Stimulated activated naive CD4-positive, alpha-beta T cell (primary cell): Measurements from ENCODE around the gene GRK1.

Experiments
- DNase-seq, 6 experiments: peaks; one replicate each; lab custom pipeline; 2025; lab: John Stamatoyannopoulos, UW

Gene GRK1

DNA sequence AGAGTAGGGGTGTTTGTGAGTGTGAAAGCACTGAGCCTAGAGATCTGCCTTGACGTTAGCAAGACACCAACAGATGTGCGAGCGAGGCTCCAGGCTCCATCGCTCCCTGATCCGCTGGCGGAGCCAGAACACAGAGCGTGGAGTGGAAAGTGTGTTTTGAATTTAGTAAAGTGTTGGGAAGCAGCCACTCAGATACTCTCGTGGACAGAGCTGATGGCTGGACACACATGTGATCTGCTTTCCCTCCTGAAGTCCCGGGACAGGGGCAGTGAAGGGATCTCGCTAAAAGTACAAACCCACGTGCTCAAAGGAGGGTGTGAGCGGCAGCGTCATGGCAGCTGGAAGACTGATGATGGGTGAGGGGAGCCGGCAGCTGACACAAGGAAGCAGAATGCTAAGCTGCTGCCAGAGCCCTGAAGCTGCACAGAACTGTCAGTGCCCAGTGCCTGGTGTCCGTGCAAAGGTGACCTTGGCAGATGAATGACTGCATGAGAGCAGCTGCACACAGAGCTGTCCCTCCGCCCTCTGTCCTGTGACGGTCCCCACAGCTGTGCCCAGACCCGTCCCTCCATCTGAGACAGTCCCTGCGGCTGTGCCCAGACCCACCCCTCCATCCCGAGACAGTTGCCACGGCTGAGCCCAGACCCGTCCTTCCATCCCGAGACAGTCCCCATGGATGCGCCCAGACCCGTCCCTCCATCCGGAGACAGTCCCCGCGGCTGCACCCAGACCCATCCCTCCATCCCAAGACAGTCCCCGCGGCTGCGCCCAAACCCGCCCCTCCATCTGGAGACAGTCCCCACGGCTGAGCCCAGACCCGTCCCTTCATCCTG is 62.4 kb downstream of the GRK1 start:
- no peak for DNase-seq

DNA sequence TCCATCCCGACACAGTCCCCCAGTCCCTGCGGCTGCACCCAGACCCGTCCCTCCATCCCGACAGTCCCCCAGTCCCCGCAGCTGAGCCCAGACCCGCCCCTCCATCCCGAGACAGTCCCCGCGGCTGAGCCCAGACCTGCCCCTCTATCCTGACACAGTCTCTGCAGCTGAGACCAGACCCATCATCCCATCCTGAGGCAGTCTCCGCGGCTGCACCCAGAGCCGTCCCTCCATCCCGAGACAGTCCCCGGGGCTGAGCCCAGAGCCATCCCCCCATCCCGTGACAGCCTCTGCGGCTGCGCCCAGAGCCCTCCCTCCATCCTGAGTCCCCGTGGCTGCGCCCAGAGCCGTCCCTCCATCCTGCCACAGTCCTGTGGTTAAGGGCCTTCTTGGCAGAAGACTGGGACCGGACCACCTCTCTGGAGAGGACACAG is 63.3 kb downstream of the GRK1 start:
- no peak for DNase-seq

DNA sequence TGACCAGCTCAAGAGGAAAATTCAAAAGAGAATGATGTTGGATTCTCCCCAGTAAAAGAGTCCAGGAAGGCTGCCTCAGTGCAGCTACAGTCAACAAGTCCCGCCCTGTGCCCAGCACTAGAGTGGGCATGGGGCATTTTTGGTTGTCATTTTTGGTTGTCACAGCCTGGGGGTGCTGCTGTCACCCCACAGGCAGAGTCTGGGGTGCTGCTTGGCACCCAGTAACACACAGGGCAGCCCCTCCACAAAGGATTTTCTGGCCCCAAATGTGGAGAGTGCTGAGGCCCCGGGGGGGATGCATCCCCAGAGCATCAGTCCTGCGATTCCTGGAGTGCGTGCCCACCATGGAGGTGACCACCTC is 63.8 kb downstream of the GRK1 start:
- DNase-seq = no peak

DNA sequence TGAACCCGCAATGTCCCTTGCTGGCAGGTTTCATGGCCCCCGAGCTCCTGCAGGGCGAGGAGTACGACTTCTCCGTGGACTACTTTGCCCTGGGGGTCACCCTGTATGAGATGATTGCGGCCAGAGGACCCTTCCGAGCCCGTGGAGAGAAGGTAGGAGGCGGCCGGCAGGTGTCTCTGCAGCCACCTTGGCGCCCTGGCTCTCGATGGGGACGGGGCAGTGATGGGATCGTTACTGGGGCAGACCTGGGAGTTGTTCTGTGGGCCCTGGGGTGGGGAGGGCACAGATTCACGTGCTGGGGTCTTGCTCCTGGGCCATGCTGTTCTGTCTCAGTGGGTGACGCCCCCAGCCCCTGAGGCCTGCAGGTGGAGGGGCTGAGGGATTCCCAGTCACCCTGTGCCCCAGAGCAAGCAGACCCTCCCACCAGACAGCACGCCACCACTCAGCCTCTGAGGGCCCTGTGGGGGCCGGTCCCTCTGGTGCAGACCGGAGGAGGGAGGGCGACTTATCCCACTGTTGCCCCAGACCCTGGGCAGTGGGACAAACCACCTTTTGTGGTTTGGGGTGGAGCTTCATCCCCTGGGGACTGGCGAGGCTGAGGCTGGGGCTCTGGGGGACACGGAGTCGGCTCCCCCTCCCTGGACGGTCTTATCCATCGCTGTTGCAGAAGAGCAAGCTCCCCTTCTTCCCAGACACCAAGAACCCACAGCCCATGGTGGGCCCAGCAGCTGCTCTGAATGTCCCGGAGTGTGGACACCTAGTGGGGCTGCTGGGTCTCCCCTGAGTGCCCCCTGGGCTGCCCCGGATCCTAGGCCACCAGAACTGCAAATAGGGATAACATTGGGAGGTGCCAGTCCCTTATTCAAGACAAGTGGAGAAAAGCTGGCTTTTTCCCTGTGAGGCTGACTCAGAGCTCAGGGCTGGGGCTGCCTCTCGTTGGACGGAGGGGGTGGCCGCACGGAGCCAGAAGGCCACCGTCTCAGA is 64.5 kb downstream of the GRK1 start:
- no peak for DNase-seq

GRCh38 chr13:113732176-113732960 is 65.3 kb downstream of the GRK1 start:
- no peak for DNase-seq

GRCh38 chr13:113732961-113733950 is 66.2 kb downstream of the GRK1 start:
- no peak for DNase-seq

DNA sequence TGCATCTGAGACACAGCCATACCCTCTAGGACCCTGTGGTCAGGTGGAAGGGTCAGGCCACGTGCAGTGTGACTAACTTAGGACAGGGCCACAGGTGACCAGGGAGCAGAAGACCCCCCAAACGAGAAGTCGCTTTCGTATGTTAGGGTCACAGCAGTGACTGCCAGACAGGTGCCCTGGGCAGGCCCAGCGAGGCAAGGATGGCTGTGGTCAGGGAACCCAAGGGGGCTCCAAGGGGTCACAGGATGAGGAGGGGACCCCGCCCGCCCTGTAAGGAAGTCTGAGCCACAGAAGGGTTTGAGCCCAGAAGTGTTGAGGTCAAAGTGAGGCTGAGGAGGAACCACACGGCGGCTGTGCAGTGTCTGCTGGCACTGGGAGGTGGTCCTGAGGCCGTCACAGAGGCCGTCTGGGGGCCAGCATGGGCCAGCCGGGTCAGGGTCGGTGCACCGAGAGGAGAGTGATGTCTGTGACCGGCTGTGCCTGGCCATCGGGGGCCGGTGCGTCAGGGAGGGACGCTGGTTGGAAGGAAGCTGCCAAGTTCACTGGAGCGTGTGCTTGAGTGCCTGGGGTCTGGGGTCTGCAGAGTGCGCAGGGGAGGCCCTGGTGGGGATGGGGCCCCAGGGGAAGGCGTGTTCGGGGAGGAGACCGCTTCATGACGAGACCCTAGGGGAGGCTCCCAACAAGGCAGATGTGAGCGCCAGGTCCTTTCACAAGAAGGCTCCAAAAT is 67.2 kb downstream of the GRK1 start:
- no peak for DNase-seq

GRCh38 chr13:113734826-113735125 is 67.8 kb downstream of the GRK1 start:
- DNase-seq = no peak

GRCh38 chr13:113735194-113735593 is 68.2 kb downstream of the GRK1 start:
- no peak for DNase-seq

DNA sequence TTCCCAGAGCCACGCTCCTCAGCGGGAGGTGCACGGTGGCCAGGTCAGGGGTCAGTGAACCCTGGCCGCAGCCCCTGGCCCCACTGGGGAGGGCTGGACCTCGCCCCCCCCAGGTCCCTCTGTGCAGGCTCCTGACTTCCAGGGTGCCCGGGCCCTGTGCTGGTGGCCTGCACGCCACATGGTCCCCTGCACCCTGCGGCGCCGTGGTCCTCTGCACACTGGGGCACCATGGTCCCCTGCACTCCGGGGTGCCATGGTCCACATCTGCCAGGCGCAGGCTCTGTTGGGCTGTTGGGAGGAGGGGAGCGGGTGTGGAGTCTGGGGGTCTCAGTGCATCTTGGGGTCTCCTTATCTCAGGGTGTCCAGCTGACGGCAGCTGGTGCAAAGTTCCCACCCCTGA is 68.7 kb downstream of the GRK1 start:
- no peak for DNase-seq

DNA sequence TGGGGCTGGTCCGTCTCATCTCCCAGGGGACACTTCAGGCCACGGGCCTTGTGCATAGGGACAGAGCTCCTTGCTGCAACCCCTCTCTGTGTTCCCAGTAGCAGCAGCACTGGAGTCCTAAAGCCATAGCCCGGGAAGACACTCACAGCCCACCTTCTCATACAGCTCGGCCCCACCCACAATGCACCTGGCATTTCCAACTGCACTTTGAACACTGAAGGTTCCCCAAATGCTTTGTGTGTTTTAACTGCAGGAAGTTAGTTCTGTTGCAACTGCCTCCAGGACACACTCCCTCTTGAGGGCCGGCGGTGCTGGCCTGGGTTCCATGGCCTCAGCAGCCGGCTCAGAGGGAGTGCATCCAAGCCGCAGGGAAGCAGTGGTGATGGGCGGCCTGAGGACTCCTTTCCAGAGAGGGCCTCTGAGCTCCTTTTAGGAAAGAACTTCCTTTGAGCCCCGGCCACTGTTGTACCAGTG is 69.3 kb downstream of the GRK1 start:
- DNase-seq = no peak

DNA sequence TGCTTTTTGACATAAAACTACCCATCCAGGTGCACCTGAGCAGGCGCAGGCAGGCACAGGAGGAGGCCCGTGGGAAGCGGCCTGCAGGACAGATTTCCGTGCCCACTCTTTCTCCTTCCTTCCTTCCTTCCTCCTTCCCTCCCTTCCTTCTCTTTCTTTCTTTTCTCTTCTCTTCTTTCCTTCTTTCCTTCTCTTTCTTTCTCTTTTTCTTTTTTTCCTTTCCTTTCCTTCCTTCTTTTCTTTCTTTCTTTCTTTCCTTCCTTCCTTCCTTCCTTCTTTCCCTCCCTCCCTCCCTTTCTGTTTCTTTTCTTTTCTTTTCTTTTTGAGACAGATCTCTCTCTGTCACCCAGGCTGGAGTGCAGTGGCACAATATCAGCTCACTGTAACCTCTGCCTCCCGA is 70.8 kb downstream of the GRK1 start:
- DNase-seq = no peak

- DNase-seq = no peak
These were observed 72.7 kb downstream of the GRK1 start for GRCh38 chr13:113739527-113740285.

DNA sequence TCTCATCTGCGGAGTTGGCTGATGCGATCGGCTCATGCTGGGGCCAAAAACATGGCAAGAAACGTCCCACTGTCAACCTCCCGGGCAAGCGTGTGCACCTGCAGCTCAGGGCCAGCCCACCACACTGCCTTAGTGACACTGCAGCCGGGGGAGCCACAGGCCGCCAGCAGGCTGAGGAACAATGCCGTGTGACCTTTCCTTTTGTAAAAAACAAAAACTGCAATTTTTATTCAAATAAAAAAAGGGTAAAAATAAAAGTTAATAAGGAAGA is 73.2 kb downstream of the GRK1 start:
- no peak for DNase-seq

DNA sequence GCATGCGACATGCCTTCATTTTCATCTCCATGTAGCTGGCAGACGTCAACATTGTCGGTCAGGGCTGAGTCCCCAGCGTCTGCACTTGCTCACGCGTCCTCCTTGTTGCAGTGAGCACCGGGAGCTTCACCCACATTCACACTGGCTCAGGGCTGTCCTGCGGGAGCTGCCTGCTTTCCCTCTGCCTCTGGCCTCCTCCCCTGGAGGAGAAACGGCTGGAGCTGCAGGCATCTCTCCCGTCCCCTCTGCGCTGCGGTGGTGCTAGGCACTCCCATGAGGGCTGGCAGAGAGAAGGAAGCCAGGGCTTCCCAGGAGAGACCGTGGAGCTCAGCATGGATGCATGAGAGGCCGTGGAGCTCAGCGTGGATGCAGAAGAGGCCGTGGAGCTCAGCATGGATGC is 73.6 kb downstream of the GRK1 start:
- no peak for DNase-seq

GRCh38 chr13:113741191-113741668 is 74.2 kb downstream of the GRK1 start:
- peak in 3 of 6 experiments; percentile 38 to 41 (median 39) for DNase-seq

- peak in 2 of 6 experiments; percentile 12 to 17 for DNase-seq
These were observed 75.0 kb downstream of the GRK1 start for GRCh38 chr13:113742000-113742441.

DNA sequence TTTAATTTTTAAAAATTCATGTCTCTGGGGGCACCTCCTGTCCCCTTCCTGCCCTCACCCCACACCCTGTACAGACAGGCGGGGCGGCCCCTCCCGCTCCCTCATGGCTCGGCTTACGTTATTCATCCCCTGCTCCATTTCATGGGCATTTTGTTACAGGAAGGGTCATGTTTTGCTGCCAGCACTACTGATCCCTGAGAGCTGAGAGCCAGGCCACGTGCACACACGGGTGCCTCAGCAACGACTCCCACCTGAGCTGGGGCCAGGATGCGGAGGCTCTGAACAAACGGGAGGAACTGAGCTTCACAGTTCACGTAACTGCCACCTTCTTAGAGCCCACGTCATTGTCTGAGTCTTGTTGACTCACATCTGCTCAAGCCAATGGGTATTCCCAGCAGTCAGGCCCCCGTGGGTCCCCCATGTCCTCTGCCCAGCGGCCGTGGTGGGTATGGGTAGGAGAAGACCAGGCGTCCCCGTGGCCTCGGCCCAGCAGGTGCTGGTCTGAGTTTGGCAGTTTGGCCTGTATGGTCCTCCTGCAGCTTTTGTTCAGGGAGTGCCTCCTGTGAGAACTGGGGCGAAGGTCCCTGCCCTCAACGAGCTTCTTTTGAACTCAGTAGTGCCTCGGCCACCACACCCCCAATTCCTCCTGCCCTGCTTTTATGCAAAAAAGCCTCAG is 75.6 kb downstream of the GRK1 start:
- DNase-seq = no peak
